ENCODE data around the gene DVL2. TPM values are rescaled to one million over a fixed set of nuclear protein-coding genes. Genes with fewer than 3 reads are reported as not detected.

Gene DVL2
- total RNA-seq, 2 experiments from 2014 or later: 47.2 to 49.1 TPM

- ChIA-PET POLR2A (interaction anchor here (0.9 to 8.4 kb wide), 12 partner anchors 11 to 364 kb away, joined by 3 to 100 read pairs (median 6); partner anchors contain the start of genes CTDNEP1, DVL2, ELP5 and GABARAP), CTCF (interaction anchor here (0.7 to 5.2 kb wide), 21 partner anchors 11 to 217 kb away, joined by 3 to 61 read pairs (median 3); partner anchors contain the start of genes ACAP1, CTDNEP1, DVL2 and ELP5)
- Mint-ChIP-seq H3K9me3 (no peaks in the 10 kb centered on the region), H3K4me3 (peak within 1 kb of the TSS; percentile 93), H3K27me3 (no peaks in the 10 kb centered on the region), H3K27ac (peak within 1 kb of the TSS; percentile 89), H3K4me1 (peaks cover 48% of the 10 kb centered on the region), H3K36me3 (ENCODE audit: low read depth) (peaks cover 35% of the 10 kb centered on the region)
- peak; percentile 84 for DNase-seq
Measured at GRCh38 chr17:7219812-7220592, 14.3 kb downstream of the DVL2 start, which contains the start of the genes ACADVL and DLG4. TSS of gene ACADVL (plus strand) at chr17:7219938. CDS start at chr17:7219985, 47 bp downstream. TSS of gene DLG4 (minus strand) at chr17:7219836.

- Mint-ChIP-seq H3K9me3 (no peaks in the 10 kb centered on the region), H3K4me1 (peaks cover 55% of the 10 kb centered on the region)
- POLR2A ChIA-PET: interaction anchor here (0.9 to 8.4 kb wide), 10 partner anchors 10 to 364 kb away, joined by 3 to 100 read pairs (median 6); partner anchors contain the start of genes DVL2, GABARAP, MPDU1 and PHF23
Measured at GRCh38 chr17:7219229-7219811, 15.0 kb downstream of the DVL2 start.

GRCh38 chr17:7218758-7219157 lies 15.6 kb downstream of the DVL2 start:
- peak overlapping the region; percentile 93 for H3K4me3 Mint-ChIP-seq
- peaks cover 26% of the 10 kb centered on the region for H3K36me3 Mint-ChIP-seq (ENCODE audit: low read depth)
- POLR2A ChIA-PET: interaction anchor here (0.9 to 8.4 kb wide), 6 partner anchors 16 to 365 kb away, joined by 3 to 100 read pairs (median 5); partner anchors contain the start of genes DVL2, GABARAP, MPDU1 and PHF23
- H3K4me1 Mint-ChIP-seq: peaks cover 60% of the 10 kb centered on the region
- no peak for DNase-seq
- CTCF ChIA-PET: interaction anchor here (0.9 to 5.2 kb wide), 5 partner anchors 16 to 183 kb away, joined by 3 to 61 read pairs (median 19); partner anchors contain the start of genes DVL2, GABARAP, PHF23 and SLC16A13
- H3K9me3 Mint-ChIP-seq: no peaks in the 10 kb centered on the region
- no peaks in the 10 kb centered on the region for H3K27me3 Mint-ChIP-seq
- H3K27ac Mint-ChIP-seq: no peak overlapping the region

More at GRCh38 chr17:7219229-7219811, 15.0 kb downstream of the DVL2 start:
- H3K36me3 Mint-ChIP-seq (ENCODE audit: low read depth): peaks cover 31% of the 10 kb centered on the region
- peak overlapping the region; percentile 93 for H3K4me3 Mint-ChIP-seq
- no peak for DNase-seq
- H3K27me3 Mint-ChIP-seq: no peaks in the 10 kb centered on the region
- peak overlapping the region; percentile 89 for H3K27ac Mint-ChIP-seq
- CTCF ChIA-PET: interaction anchor here (0.9 to 5.2 kb wide), 9 partner anchors 16 to 217 kb away, joined by 3 to 61 read pairs (median 3); partner anchors contain the start of genes DVL2, GABARAP, PHF23 and SLC16A13

- Mint-ChIP-seq H3K27ac (no peak overlapping the region), H3K27me3 (peaks cover 5% of the 10 kb centered on the region), H3K36me3 (ENCODE audit: low read depth) (peaks cover 20% of the 10 kb centered on the region), H3K9me3 (no peaks in the 10 kb centered on the region), H3K4me3 (no peak overlapping the region), H3K4me1 (peaks cover 66% of the 10 kb centered on the region)
- DNase-seq: no peak
- CTCF ChIA-PET: interaction anchor here (5.2 kb wide), 1 partner anchor 19 kb away, joined by 44 read pairs; the partner anchor contains the start of genes DVL2 and PHF23
- POLR2A ChIA-PET: interaction anchor here (0.9 to 8.4 kb wide), 4 partner anchors 17 to 119 kb away, joined by 3 to 100 read pairs (median 16); partner anchors contain the start of genes DVL2, GABARAP and PHF23
Measured at GRCh38 chr17:7218166-7218565, 16.2 kb downstream of the DVL2 start.

- peaks cover 17% of the 10 kb centered on the region for H3K36me3 Mint-ChIP-seq (ENCODE audit: low read depth)
- POLR2A ChIA-PET: interaction anchor here (8.4 kb wide), 1 partner anchor 23 kb away, joined by 100 read pairs; the partner anchor contains the start of genes GABARAP and PHF23
- H3K27ac Mint-ChIP-seq: no peak overlapping the region
- no peaks in the 10 kb centered on the region for H3K9me3 Mint-ChIP-seq
- no peak overlapping the region for H3K4me3 Mint-ChIP-seq
- peaks cover 6% of the 10 kb centered on the region for H3K27me3 Mint-ChIP-seq
- no peak for DNase-seq
- peaks cover 66% of the 10 kb centered on the region for H3K4me1 Mint-ChIP-seq
- CTCF ChIA-PET: interaction anchor here (0.6 to 1.6 kb wide), 2 partner anchors 70 to 257 kb away, joined by 3 read pairs; no protein-coding TSS in a partner anchor
Measured at GRCh38 chr17:7217113-7217987, 17.0 kb downstream of the DVL2 start.

- ChIA-PET CTCF (interaction anchor here (1.6 kb wide), 1 partner anchor 69 kb away, joined by 3 read pairs; no protein-coding TSS in a partner anchor), POLR2A (interaction anchor here (0.7 kb wide), 1 partner anchor 252 kb away, joined by 3 read pairs; no protein-coding TSS in a partner anchor)
Measured at GRCh38 chr17:7216242-7217112, 17.8 kb downstream of the DVL2 start.

GRCh38 chr17:7215652-7216180 lies 18.6 kb downstream of the DVL2 start:
- H3K4me3 Mint-ChIP-seq: no peak overlapping the region
- CTCF ChIA-PET: interaction anchor here (1.6 kb wide), 1 partner anchor 68 kb away, joined by 3 read pairs; no protein-coding TSS in a partner anchor
- peaks cover 55% of the 10 kb centered on the region for H3K4me1 Mint-ChIP-seq
- no peak for DNase-seq
- H3K27me3 Mint-ChIP-seq: peaks cover 12% of the 10 kb centered on the region
- H3K9me3 Mint-ChIP-seq: no peaks in the 10 kb centered on the region
- peaks cover under 1% of the 10 kb centered on the region for H3K36me3 Mint-ChIP-seq (ENCODE audit: low read depth)
- no peak overlapping the region for H3K27ac Mint-ChIP-seq
- POLR2A ChIA-PET: interaction anchor here (0.7 to 1.1 kb wide), 2 partner anchors 16 to 252 kb away, joined by 3 read pairs; no protein-coding TSS in a partner anchor

More at GRCh38 chr17:7216242-7217112, 17.8 kb downstream of the DVL2 start:
- peaks cover 63% of the 10 kb centered on the region for H3K4me1 Mint-ChIP-seq
- DNase-seq: no peak
- peaks cover 12% of the 10 kb centered on the region for H3K27me3 Mint-ChIP-seq
- no peak overlapping the region for H3K4me3 Mint-ChIP-seq
- H3K27ac Mint-ChIP-seq: no peak overlapping the region
- no peaks in the 10 kb centered on the region for H3K9me3 Mint-ChIP-seq
- H3K36me3 Mint-ChIP-seq (ENCODE audit: low read depth): peaks cover 8% of the 10 kb centered on the region

- Mint-ChIP-seq H3K36me3 (ENCODE audit: low read depth) (no peaks in the 10 kb centered on the region), H3K27me3 (peaks cover 14% of the 10 kb centered on the region), H3K4me3 (peak overlapping the region; percentile 82), H3K27ac (peak overlapping the region; percentile 81), H3K9me3 (no peaks in the 10 kb centered on the region), H3K4me1 (peaks cover 50% of the 10 kb centered on the region)
- CTCF ChIA-PET: interaction anchor here (0.8 to 2.1 kb wide), 4 partner anchors 9 to 221 kb away, joined by 3 to 13 read pairs (median 3); no protein-coding TSS in a partner anchor
- DNase-seq: no peak
- POLR2A ChIA-PET: interaction anchor here (0.6 to 1.5 kb wide), 5 partner anchors 16 to 184 kb away, joined by 3 to 6 read pairs (median 5); partner anchors contain the start of gene SLC16A13
Measured at GRCh38 chr17:7215136-7215638, 19.1 kb downstream of the DVL2 start.

GRCh38 chr17:7214300-7215135 lies 19.8 kb downstream of the DVL2 start:
- H3K36me3 Mint-ChIP-seq (ENCODE audit: low read depth): no peaks in the 10 kb centered on the region
- peak overlapping the region; percentile 82 for H3K4me3 Mint-ChIP-seq
- ChIA-PET CTCF (interaction anchor here (0.8 to 2.1 kb wide), 6 partner anchors 9 to 221 kb away, joined by 3 to 13 read pairs (median 3); partner anchors contain the start of genes NEURL4 and SLC16A13), POLR2A (interaction anchor here (0.6 to 1.5 kb wide), 9 partner anchors 11 to 184 kb away, joined by 3 to 6 read pairs (median 4); partner anchors contain the start of gene SLC16A13)
- H3K4me1 Mint-ChIP-seq: peaks cover 47% of the 10 kb centered on the region
- peaks cover 18% of the 10 kb centered on the region for H3K27me3 Mint-ChIP-seq
- peak; percentile 99 for DNase-seq
- H3K27ac Mint-ChIP-seq: peak overlapping the region; percentile 81
- H3K9me3 Mint-ChIP-seq: no peaks in the 10 kb centered on the region

All from activated CD4-positive, alpha-beta memory T cell treated with anti-CD3 and anti-CD28 coated beads, Interleukin-2, amount 10 ng/mL, durations not matched to agents 7 days and 5 days (primary cell).